SK-N-SH (cell line): ENCODE data around the gene COL12A1. TPM values are rescaled to one million over a fixed set of nuclear protein-coding genes. Genes with fewer than 3 reads are reported as not detected.

Source experiments
- CTCF ChIA-PET: fragments of 300-600, 350-600 bp; formaldehyde crosslinking; extraction: SDS; loops from one replicate; lab custom pipeline; 2021; lab: Yijun Ruan, JAX
- POLR2A ChIA-PET: fragments of 350-600 bp; sonication (Branson Sonifier 250); formaldehyde crosslinking; extraction: SDS; loops from one replicate; lab custom pipeline; 2020; ENCODE audit warnings: antibody characterized with exemption, inconsistent platforms; lab: Yijun Ruan, JAX
- DNase-seq: peaks from one replicate; pipeline ENCODE4 v3.0.0; 2012
- H2AFZ ChIP-seq: fragments of 200-600 bp; sonication (generic); 2 replicates; pipeline ENCODE4 v1.8.1; 2016; ENCODE audit warnings: antibody characterized with exemption, mild to moderate bottlenecking, low read depth
- H3F3A ChIP-seq: fragments of 200-600 bp; sonication (generic); replicated peaks from 2 replicates; pipeline ENCODE3; 2016; ENCODE audit warnings: antibody characterized with exemption, mild to moderate bottlenecking; ENCODE audit not compliant: insufficient read depth
- H3K27ac ChIP-seq, 2 experiments: fragments of 200-500 bp in 1 of 2; fragments of 200-600 bp in 1 of 2; sonication (Bioruptor generic) in 1 of 2; sonication (generic), shearing (Covaris generic) in 1 of 2; 2 replicates each; pipeline versions ENCODE4 v1.5.1 to v1.6.1; 2014 to 2016; ENCODE audit warnings: low read depth in 2 of 2, inconsistent platforms in 1 of 2, low read length in 1 of 2, mild to moderate bottlenecking in 1 of 2, mixed read lengths in 1 of 2
- H3K27me3 ChIP-seq: fragments of 200-600 bp; sonication (generic), shearing (Covaris generic); 2 replicates; pipeline ENCODE4 v1.6.1; 2016; ENCODE audit warnings: mixed run types; ENCODE audit not compliant: insufficient read depth
- H3K36me3 ChIP-seq, 2 experiments: fragments of 200-500 bp in 1 of 2; fragments of 200-600 bp in 1 of 2; sonication (Bioruptor generic) in 1 of 2; sonication (generic) in 1 of 2; replicated peaks in 1 of 2; 2 replicates each; pipeline versions ENCODE3 to v1.5.1; 2014 to 2016; ENCODE audit warnings: low read length in 1 of 2, mild to moderate bottlenecking in 1 of 2; ENCODE audit not compliant: insufficient read depth in 2 of 2, control insufficient read depth in 1 of 2
- H3K4me1 ChIP-seq, 2 experiments: fragments of 200-500 bp in 1 of 2; fragments of 200-600 bp in 1 of 2; sonication (Bioruptor generic) in 1 of 2; sonication (generic), shearing (Covaris generic) in 1 of 2; 2 replicates each; pipeline versions ENCODE4 v1.5.1 to v1.6.1; 2014 to 2016; ENCODE audit warnings: low read depth in 1 of 2, low read length in 1 of 2, mixed run types in 1 of 2; ENCODE audit not compliant: insufficient read depth in 2 of 2, control insufficient read depth in 1 of 2
- H3K4me2 ChIP-seq: fragments of 200-600 bp; sonication (generic), shearing (Covaris generic); 2 replicates; pipeline ENCODE4 v1.6.1; 2017; ENCODE audit warnings: mixed run types
- H3K4me3 ChIP-seq, 2 experiments: fragments of 200-500 bp in 1 of 2; fragments of 200-600 bp in 1 of 2; sonication (Bioruptor generic) in 1 of 2; sonication (generic), shearing (Covaris generic) in 1 of 2; 2 replicates each; pipeline versions ENCODE4 v1.5.1 to v1.8.1; 2014 to 2016; ENCODE audit warnings: low read depth in 2 of 2, inconsistent platforms in 1 of 2, low read length in 1 of 2, mild to moderate bottlenecking in 1 of 2, mixed read lengths in 1 of 2, moderate library complexity in 1 of 2
- H3K79me2 ChIP-seq: fragments of 200-600 bp; sonication (generic); 2 replicates; pipeline ENCODE4 v1.8.1; 2017; ENCODE audit warnings: mild to moderate bottlenecking; ENCODE audit not compliant: insufficient read depth
- H3K9ac ChIP-seq: fragments of 200-600 bp; sonication (generic); 2 replicates; pipeline ENCODE4 v1.6.1; 2017; ENCODE audit warnings: mixed run types
- H3K9me2 ChIP-seq: fragments of 200-600 bp; sonication (generic); 2 replicates; pipeline ENCODE4 v1.6.1; 2017; ENCODE audit warnings: mixed run types
- H3K9me3 ChIP-seq: fragments of 200-600 bp; sonication (generic); 2 replicates; pipeline ENCODE4 v1.6.1; 2017; ENCODE audit warnings: mixed run types, mild to moderate bottlenecking, moderate library complexity
- H4K20me1 ChIP-seq: fragments of 200-600 bp; sonication (generic); 2 replicates; pipeline ENCODE4 v1.6.1; 2017; ENCODE audit warnings: mild to moderate bottlenecking, mixed run types; ENCODE audit not compliant: insufficient read depth
- CHD2 ChIP-seq: fragments of 150-350 bp; IDR thresholded peaks from 2 replicates; pipeline ENCODE4 v1.6.1; 2018; ENCODE audit warnings: low read length; ENCODE audit not compliant: partially characterized antibody
- CTCF ChIP-seq: fragments of 200-600 bp; sonication (generic); IDR thresholded peaks from 2 replicates; pipeline ENCODE4 v1.6.1; 2017; ENCODE audit warnings: antibody characterized with exemption, mild to moderate bottlenecking, moderate library complexity
- ELF1 ChIP-seq: IDR thresholded peaks from 2 replicates; pipeline ENCODE4 v1.4.0; 2012
- EZH2phosphoT487 ChIP-seq: fragments of 200-600 bp; sonication (generic); IDR thresholded peaks from 2 replicates; pipeline ENCODE4 v1.6.1; 2017; ENCODE audit warnings: low read depth, mixed run types, mild to moderate bottlenecking, antibody characterized with exemption, moderate library complexity, borderline replicate concordance
- FOSL2 ChIP-seq: IDR thresholded peaks from 2 replicates; pipeline ENCODE4 v1.4.0; 2012; ENCODE audit warnings: low read depth, mild to moderate bottlenecking, moderate library complexity, borderline replicate concordance
- GATA2 ChIP-seq: sonication (generic); formaldehyde crosslinking; IDR thresholded peaks from 2 replicates; pipeline ENCODE4 v1.5.0; 2020; ENCODE audit warnings: mild to moderate bottlenecking, missing genetic modification reagents
- IRF3 ChIP-seq: fragments of 150-350 bp; IDR thresholded peaks from 2 replicates; pipeline ENCODE4 v1.6.1; 2016; ENCODE audit warnings: mild to moderate bottlenecking, low read depth, low read length
- NFIC ChIP-seq: IDR thresholded peaks from 2 replicates; pipeline ENCODE4 v1.4.0; 2012; ENCODE audit warnings: borderline replicate concordance
- WGBS: methylation state at CpG from one replicate; pipeline ENCODE4 v1.1.6; 2017; ENCODE audit warnings: low lambda C conversion rate; 5-methylcytosine and 5-hydroxymethylcytosine counted together
- polyA plus RNA-seq, 3 experiments: library from polyadenylated mRNA; depleted of rRNA; stranded (reverse); fragments of >200 nt; gene quantifications; 2 replicates each; pipeline ENCODE4 v1.2.3, GENCODE V29; 2012

The COL12A1 gene
- 0.03 and 0.10 TPM in 2 replicates for polyA plus RNA-seq (2012; rRNA removed)
- polyA plus RNA-seq (2012; cell fraction: cytosol; rRNA removed): 0.04 and 0.05 TPM in 2 replicates
- 0.06 and 0.08 TPM in 2 replicates for polyA plus RNA-seq (2012; cell fraction: nucleus; rRNA removed)

- Histone ChIP-seq H2AFZ (peak within 1 kb of the TSS; percentile 30; the same call in 1 of the 2 replicates), H3K27ac (no peak within 1 kb of the TSS), H3K4me2 (peak within 1 kb of the TSS; percentile 73), H3K79me2 (no peaks in the 10 kb centered on the region), H3K36me3 (no peaks in the 10 kb centered on the region), H3K4me3 (peak within 1 kb of the TSS; percentile 15 to 58; a peak in 3 of 4 replicates), H3K9me2 (no peaks in the 10 kb centered on the region), H3K27me3 (peaks cover 79% of the 10 kb centered on the region), H3F3A (peaks cover 3% of the 10 kb centered on the region), H3K9ac (no peak within 1 kb of the TSS), H3K4me1 (peaks cover 4% of the 10 kb centered on the region in 2 experiments; a peak in 1 of 4 replicates), H4K20me1 (no peaks in the 10 kb centered on the region), H3K9me3 (no peaks in the 10 kb centered on the region)
- POLR2A ChIA-PET: no interaction called here
- DNase-seq: peak; percentile 32
- CTCF ChIA-PET: interaction anchor here (0.5 to 9.0 kb wide), 9 partner anchors 12 to 1236 kb away, joined by 3 to 95 read pairs (median 3); no protein-coding TSS in a partner anchor
- TF ChIP-seq CTCF (no peak), EZH2phosphoT487 (peak; percentile 49; the same call in 1 of the 2 replicates), ELF1 (no peak), FOSL2 (no peak)
- whole genome bisulfite sequencing: 4% methylated on average over 11 of the region's 64 CpGs
These were observed at the start of gene COL12A1 for GRCh38 chr6:75205776-75206575. TSS of gene COL12A1 (minus strand) at chr6:75206053. CDS start at chr6:75202792, 3,261 bp downstream.

GRCh38 chr6:75250552-75250951, 44.7 kb upstream of the COL12A1 start:
- H3K4me1 ChIP-seq: no peaks in the 10 kb centered on the region; a peak in 1 of 4 replicates
- TF ChIP-seq GATA2 (CRISPR knock-in tag) (no peak), NFIC (no peak), IRF3 (no peak), CHD2 (no peak)
- TF ChIP-seq, all 33 proteins: peak for 0
- no peaks in the 10 kb centered on the region for H3K27me3 ChIP-seq
- H3K79me2 ChIP-seq: no peaks in the 10 kb centered on the region; the same call in 1 of the 2 replicates
- 96% methylated on average over 2 of the region's 2 CpGs for WGBS
- no peaks in the 10 kb centered on the region for H3K9me2 ChIP-seq
- no peak overlapping the region for H3K4me2 ChIP-seq
- no peaks in the 10 kb centered on the region for H3F3A ChIP-seq
- ChIA-PET CTCF (interaction anchor here (1.0 to 5.2 kb wide), 3 partner anchors 11 to 40 kb away, joined by 3 to 35 read pairs (median 4); no protein-coding TSS in a partner anchor), POLR2A (no interaction called here)
- no peak overlapping the region for H3K4me3 ChIP-seq
- no peak for DNase-seq
- no peaks in the 10 kb centered on the region for H4K20me1 ChIP-seq
- H3K27ac ChIP-seq: no peak overlapping the region
- no peak overlapping the region for H3K9ac ChIP-seq
- H3K36me3 ChIP-seq: peaks cover 31 to 32% of the 10 kb centered on the region in 2 experiments
- no peak overlapping the region for H2AFZ ChIP-seq
- no peaks in the 10 kb centered on the region for H3K9me3 ChIP-seq
